ENCODE measurements around the gene BCOR. TPM values are rescaled to one million over a fixed set of nuclear protein-coding genes. Genes with fewer than 3 reads are reported as not detected.

BCOR gene
- total and polyA plus RNA-seq, 9 of the 15 experiments (the other 6 are each of a cell fraction or from before 2014, with no cell fraction given), result 27.5 to 113 (median 37.6) TPM

- peak; percentile 57 for TF ChIP-seq REST (IDR thresholded peaks at IDR 0.05; ENCODE audit: borderline replicate concordance)
- no peak for TF ChIP-seq REST (CRISPR knock-in tag; IDR thresholded peaks at IDR 0.05; ENCODE audit: low read depth)
- TF ChIP-seq KLF16 (IDR thresholded peaks at IDR 0.05), result 0 out of 2 replicates have a peak, but pooled peaks have one; percentile 3
- no peak for TF ChIP-seq ATF7 (IDR thresholded peaks at IDR 0.05)
- TF ChIP-seq ZNF639 (CRISPR knock-in tag; conservative IDR thresholded peaks at IDR 0.05 in 1 of 2, IDR thresholded peaks at IDR 0.05 in 1 of 2), result 0 out of 4 replicates have a peak, but pooled peaks of 1 of the 2 experiments have one; percentile 36
- peak; percentile 57 for TF ChIP-seq POLR2G (IDR thresholded peaks at IDR 0.05; ENCODE audit: low read depth, low read length)
- TF ChIP-seq IFI16 (CRISPR knock-in tag; IDR thresholded peaks at IDR 0.05), result no peak
- TF ChIP-seq ZNF589 (CRISPR knock-in tag; IDR thresholded peaks at IDR 0.05; ENCODE audit: low read depth), result no peak
- no peak for TF ChIP-seq HOMEZ (CRISPR knock-in tag; IDR thresholded peaks at IDR 0.05)
- no peak for TF ChIP-seq BCL6 (CRISPR knock-in tag; IDR thresholded peaks at IDR 0.05)
- no peak for TF ChIP-seq SIN3A (IDR thresholded peaks at IDR 0.05; ENCODE audit: borderline replicate concordance in 2 of 2, control insufficient read depth in 1 of 2, low read depth in 2 of 2, low read length in 2 of 2)
- no peak for TF ChIP-seq PURB (CRISPR knock-in tag; IDR thresholded peaks at IDR 0.05; ENCODE audit: low read depth)
- no peak for TF ChIP-seq TRIM28 (IDR thresholded peaks at IDR 0.05)
- peak; percentile 58 for TF ChIP-seq RBFOX2 (IDR thresholded peaks at IDR 0.05; ENCODE audit: low read depth, low read length)
- peak; percentile 68 for TF ChIP-seq ZFX (CRISPR knock-in tag; IDR thresholded peaks at IDR 0.05)
- TF ChIP-seq HES1 (IDR thresholded peaks at IDR 0.05; ENCODE audit: low read depth), result 0 out of 2 replicates have a peak, but pooled peaks have one; percentile 7
- peak; percentile 21; the same call in 1 of the 2 replicates for TF ChIP-seq CXXC5 (CRISPR knock-in tag; IDR thresholded peaks at IDR 0.05)
- no peak for TF ChIP-seq ELF4 (CRISPR knock-in tag; IDR thresholded peaks at IDR 0.05)
Observed at GRCh38 chrX:40100141-40100536, 2.4 kb upstream of the BCOR start (continued).
